Measurements from ENCODE around the gene RUSC1. TPM values are rescaled to one million over a fixed set of nuclear protein-coding genes. Genes with fewer than 3 reads are reported as not detected.
A peak's percentile ranks its signal among the peaks of the same experiment; 100 is the strongest.
"Not testable (repeated sequence)": the region's sequence is repeated elsewhere in the genome, so short reads cannot be mapped to it uniquely, and the experiment has no call there.

The RUSC1 gene
- total RNA-seq, 2 donors from 2014 or later: 22.3 to 30.0 TPM

DNA sequence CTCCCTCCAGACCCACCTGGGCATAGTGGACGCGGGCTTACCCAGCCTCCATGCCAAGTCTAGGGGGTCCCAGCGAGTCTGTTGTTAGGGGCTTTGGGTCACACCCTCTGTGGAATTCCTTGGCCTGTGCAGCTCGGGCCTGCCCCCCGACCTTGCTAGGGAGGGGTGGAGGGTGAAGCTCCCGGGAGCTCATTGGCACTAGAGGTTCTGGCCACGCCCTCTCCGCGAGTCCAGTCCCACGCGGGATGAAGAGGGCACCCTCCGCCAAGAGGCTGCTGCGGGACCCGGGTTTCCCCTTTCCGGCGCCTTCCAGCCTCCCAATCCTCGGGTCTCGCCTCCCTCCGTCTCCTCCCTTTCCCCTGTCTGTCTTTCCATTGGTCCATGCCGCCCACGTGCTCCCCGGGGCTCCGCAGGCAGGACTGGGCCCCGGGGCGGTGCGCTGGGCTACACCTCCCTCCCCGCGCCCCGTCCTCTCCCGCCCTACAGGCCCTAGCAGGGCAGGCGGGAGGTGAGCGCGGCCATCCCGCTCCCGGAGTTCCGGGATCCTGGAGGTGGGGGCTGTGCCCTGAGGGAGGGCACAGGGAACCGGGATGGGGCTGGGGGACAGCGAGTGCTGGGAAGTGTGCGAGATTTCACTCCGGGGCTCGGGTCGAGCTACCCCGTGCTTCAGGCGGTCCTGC lies 3.5 kb downstream of the RUSC1 start:
- Mint-ChIP-seq H3K27me3 (no peaks in the 10 kb centered on the region), H3K4me3 (peak overlapping the region; percentile 75), H3K9me3 (no peaks in the 10 kb centered on the region), H3K4me1 (peaks cover 19% of the 10 kb centered on the region), H3K27ac (peak overlapping the region; percentile 73), H3K36me3 (ENCODE audit: low read depth) (peaks cover 33% of the 10 kb centered on the region)
- ATAC-seq (replicated peaks): peak; percentile 82

DNA sequence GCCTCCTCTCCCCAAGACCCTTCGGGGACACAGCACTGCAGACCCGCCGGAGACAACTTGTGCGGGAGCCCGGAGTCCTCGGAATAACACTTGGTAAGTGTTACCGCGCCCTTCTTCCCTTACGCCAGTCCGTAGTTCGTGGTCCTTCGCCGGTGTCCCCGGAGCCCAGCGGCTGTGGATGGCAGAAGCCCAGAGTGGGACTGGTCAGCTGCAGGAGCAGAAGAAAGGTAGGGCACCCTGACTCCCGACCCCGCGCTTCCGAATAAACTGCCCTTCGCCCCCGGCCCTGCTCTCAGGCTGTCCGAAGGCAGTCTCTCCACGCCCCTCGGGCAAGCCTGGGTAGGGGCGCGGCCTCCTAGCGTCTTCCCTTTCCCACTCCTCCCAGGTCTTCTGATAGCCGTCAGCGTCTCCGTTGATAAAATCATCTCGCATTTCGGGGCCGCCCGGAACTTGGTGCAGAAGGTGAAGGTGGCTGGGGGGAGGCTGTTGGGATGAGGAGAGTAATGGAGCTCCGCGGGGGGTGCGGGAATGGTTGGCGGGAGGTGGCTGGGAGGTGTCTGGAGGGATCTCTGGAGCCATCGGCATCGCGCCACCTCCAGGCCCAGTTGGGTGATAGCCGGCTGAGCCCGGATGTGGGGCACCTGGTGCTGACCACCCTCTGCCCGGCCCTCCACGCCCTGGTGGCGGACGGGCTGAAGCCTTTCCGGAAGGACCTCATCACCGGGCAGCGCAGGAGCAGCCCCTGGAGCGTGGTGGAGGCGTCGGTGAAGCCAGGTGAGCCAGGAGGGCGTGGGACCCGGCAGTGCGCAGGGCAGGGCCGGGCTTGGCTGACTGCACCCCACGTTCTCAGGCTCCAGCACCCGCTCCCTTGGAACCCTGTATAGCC lies 4.3 kb downstream of the RUSC1 start:
- H3K27ac Mint-ChIP-seq: no peak overlapping the region
- no peak for ATAC-seq (replicated peaks)
- peak overlapping the region; percentile 75 for H3K4me3 Mint-ChIP-seq
- H3K4me1 Mint-ChIP-seq: peaks cover 18% of the 10 kb centered on the region
- peaks cover 31% of the 10 kb centered on the region for H3K36me3 Mint-ChIP-seq (ENCODE audit: low read depth)
- H3K9me3 Mint-ChIP-seq: no peaks in the 10 kb centered on the region
- no peaks in the 10 kb centered on the region for H3K27me3 Mint-ChIP-seq

DNA sequence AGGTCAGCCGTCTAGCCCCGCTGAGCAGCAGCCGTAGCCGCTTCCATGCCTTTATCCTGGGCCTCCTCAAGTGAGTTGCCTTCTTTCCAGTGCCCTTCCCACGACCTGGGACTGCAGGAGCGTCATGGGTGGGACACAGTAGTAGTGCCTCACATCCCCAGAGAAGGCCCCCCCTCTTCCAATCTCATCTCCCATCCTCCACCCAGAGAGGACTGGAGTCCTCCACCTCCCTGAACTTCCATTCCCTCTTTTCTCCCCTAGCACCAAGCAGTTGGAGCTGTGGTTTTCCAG lies 4.9 kb downstream of the RUSC1 start:
- H3K4me3 Mint-ChIP-seq: peak overlapping the region; percentile 75

DNA sequence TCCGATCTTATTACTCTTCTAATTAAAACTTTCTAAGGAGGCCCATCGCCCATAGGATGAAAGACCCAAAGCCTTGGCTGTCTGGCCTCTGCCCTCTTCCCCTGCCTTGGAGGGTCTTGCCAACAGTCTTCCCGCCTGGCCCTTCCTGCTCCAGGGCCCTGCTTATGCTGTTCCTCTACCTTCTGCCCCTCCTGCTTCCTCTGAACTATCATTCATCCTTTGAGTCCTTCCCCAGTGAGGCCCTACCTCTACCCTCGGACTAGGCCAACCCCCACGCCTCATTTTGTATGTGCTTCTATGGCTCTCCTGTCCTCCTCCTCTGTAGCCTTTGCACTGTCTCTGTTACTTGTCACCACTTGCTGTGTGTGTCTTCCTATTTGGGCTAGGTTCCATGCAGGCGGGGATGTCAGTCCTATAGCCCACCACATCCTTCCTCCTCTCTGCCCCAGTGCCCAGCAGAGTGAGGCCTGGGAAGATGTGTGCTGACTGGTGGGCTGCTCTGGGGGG lies 5.4 kb downstream of the RUSC1 start:
- Mint-ChIP-seq H3K36me3 (ENCODE audit: low read depth) (peaks cover 34% of the 10 kb centered on the region), H3K9me3 (no peaks in the 10 kb centered on the region), H3K27ac (peak overlapping the region; percentile 8), H3K4me1 (peaks cover 12% of the 10 kb centered on the region), H3K27me3 (no peaks in the 10 kb centered on the region), H3K4me3 (peak overlapping the region; percentile 75)
- ATAC-seq (replicated peaks): no peak

More for the DNA sequence above, 4.9 kb downstream of the RUSC1 start:
- peaks cover 13% of the 10 kb centered on the region for H3K4me1 Mint-ChIP-seq
- no peak overlapping the region for H3K27ac Mint-ChIP-seq
- H3K27me3 Mint-ChIP-seq: no peaks in the 10 kb centered on the region
- H3K9me3 Mint-ChIP-seq: no peaks in the 10 kb centered on the region
- H3K36me3 Mint-ChIP-seq (ENCODE audit: low read depth): peaks cover 31% of the 10 kb centered on the region
- ATAC-seq (replicated peaks): no peak

GRCh38 chr1:155326631-155327037 lies 5.9 kb downstream of the RUSC1 start:
- ATAC-seq (replicated peaks): no peak
- Mint-ChIP-seq H3K4me1 (peaks cover 12% of the 10 kb centered on the region), H3K27me3 (no peaks in the 10 kb centered on the region), H3K27ac (peak overlapping the region; percentile 8), H3K9me3 (no peaks in the 10 kb centered on the region), H3K36me3 (ENCODE audit: low read depth) (peaks cover 40% of the 10 kb centered on the region), H3K4me3 (peak overlapping the region; percentile 75)

DNA sequence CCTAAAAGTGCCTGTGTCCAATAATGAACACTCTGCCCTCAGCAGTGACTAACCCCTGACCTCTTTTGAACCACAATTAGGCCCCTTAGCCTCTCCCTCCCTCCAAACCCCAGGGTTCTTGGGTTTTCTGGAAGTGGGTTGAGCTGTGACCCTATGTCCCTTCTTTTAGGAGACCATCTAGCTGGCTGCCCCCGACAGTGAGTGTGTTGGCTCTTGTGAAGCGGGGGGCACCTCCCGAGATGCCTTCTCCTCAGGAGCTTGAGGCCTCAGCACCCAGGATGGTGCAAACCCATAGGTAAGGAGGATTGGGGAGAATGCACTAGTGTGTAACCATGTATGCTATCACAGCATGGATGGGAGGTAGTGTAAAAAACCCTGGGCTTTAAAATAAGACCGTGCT lies 7.3 kb downstream of the RUSC1 start:
- Mint-ChIP-seq H3K27ac (peak overlapping the region; percentile 59), H3K4me1 (peaks cover 12% of the 10 kb centered on the region), H3K36me3 (ENCODE audit: low read depth) (peaks cover 44% of the 10 kb centered on the region), H3K27me3 (no peaks in the 10 kb centered on the region), H3K9me3 (no peaks in the 10 kb centered on the region), H3K4me3 (no peak overlapping the region)
- no peak for ATAC-seq (replicated peaks)

DNA sequence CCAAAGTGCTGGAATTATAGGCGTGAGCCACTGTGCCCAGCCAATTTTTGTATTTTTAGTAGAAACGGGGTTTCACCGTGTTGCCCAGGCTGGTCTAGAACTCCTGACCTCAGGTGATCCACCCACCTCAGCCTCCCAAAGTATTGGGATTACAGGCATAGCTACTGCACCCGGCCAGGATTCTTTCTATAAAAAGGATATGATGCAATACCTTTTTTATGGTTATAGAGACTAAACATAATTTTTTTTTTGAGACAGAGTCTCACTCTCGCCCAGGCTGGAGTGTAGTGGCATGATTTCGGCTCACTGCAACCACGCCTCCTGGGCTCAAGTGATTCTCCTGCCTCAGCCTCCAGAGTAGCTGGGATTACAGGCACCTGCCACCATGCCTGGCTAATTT lies 8.2 kb downstream of the RUSC1 start:
- not testable (repeated sequence) for H3K27ac Mint-ChIP-seq; ATAC-seq (replicated peaks); H3K27me3 Mint-ChIP-seq; H3K4me3 Mint-ChIP-seq; H3K9me3 Mint-ChIP-seq
- Mint-ChIP-seq H3K4me1 (peaks cover 12% of the 10 kb centered on the region), H3K36me3 (ENCODE audit: low read depth) (peaks cover 53% of the 10 kb centered on the region)

DNA sequence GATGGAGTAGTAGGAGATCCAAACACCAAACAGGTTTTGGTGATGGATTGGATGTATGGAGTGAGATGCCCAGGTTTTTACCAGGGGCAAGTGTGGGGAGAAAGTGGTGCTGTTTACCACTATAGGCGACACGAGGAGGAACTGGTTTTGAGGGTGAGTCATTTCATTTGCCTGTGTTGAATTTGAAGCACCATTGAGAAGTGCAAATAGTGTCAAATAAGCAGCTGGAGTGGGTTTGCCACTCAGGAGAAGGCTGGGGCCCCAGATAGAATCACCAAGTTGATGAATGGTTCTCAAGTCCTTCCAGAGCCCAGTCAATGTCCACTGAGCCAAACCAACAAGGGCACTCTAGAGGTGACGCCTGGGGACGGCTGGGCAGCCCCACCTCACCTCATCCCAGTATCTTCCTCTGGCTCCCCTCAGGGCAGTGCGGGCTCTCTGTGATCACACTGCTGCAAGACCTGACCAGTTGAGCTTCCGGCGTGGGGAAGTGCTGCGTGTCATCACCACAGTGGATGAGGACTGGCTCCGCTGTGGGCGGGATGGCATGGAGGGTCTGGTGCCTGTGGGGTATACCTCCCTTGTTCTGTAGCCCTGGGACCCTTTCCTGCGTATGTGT lies 9.4 kb downstream of the RUSC1 start:
- H3K27ac Mint-ChIP-seq: no peak overlapping the region
- H3K4me3 Mint-ChIP-seq: no peak overlapping the region
- H3K27me3 Mint-ChIP-seq: no peaks in the 10 kb centered on the region
- peaks cover 12% of the 10 kb centered on the region for H3K4me1 Mint-ChIP-seq
- H3K9me3 Mint-ChIP-seq: no peaks in the 10 kb centered on the region
- ATAC-seq (replicated peaks): peak; percentile 32
- peaks cover 61% of the 10 kb centered on the region for H3K36me3 Mint-ChIP-seq (ENCODE audit: low read depth)

DNA sequence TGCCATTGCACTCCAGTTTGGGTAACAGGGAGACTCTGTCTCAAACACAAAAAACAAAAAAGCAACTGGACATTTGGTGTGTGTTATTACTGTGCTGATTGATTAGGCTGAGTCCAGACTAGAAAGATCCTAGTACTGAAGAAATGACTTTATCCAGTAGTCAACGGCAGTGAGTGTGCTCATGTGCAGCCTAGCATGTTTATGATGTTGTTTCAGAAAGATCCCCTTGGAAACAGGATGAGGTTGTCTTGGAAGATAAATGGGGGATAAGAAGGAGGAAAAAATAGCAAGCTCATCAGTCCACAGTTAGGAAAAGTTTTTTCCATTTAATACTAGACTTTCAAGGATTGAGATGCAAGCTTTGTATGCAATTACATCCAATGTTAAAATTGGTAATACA lies 14.3 kb downstream of the RUSC1 start:
- Mint-ChIP-seq H3K9me3 (no peaks in the 10 kb centered on the region), H3K36me3 (ENCODE audit: low read depth) (peaks cover 81% of the 10 kb centered on the region), H3K4me3 (no peak overlapping the region), H3K4me1 (peaks cover 5% of the 10 kb centered on the region), H3K27ac (no peak overlapping the region), H3K27me3 (no peaks in the 10 kb centered on the region)
- ATAC-seq (replicated peaks): no peak

- H3K36me3 Mint-ChIP-seq (ENCODE audit: low read depth): peaks cover 95% of the 10 kb centered on the region
- H3K9me3 Mint-ChIP-seq: no peaks in the 10 kb centered on the region
- no peaks in the 10 kb centered on the region for H3K4me1 Mint-ChIP-seq
- H3K4me3 Mint-ChIP-seq: no peak overlapping the region
- no peak for ATAC-seq (replicated peaks)
- no peak overlapping the region for H3K27ac Mint-ChIP-seq
- H3K27me3 Mint-ChIP-seq: no peaks in the 10 kb centered on the region
Measured at GRCh38 chr1:155339515-155340097, 18.9 kb downstream of the RUSC1 start.

GRCh38 chr1:155342842-155343241 lies 22.1 kb downstream of the RUSC1 start:
- Mint-ChIP-seq H3K4me1 (no peaks in the 10 kb centered on the region), H3K4me3 (no peak overlapping the region), H3K27ac (no peak overlapping the region), H3K36me3 (ENCODE audit: low read depth) (peaks cover 100% of the 10 kb centered on the region), H3K9me3 (no peaks in the 10 kb centered on the region), H3K27me3 (no peaks in the 10 kb centered on the region)
- no peak for ATAC-seq (replicated peaks)

DNA sequence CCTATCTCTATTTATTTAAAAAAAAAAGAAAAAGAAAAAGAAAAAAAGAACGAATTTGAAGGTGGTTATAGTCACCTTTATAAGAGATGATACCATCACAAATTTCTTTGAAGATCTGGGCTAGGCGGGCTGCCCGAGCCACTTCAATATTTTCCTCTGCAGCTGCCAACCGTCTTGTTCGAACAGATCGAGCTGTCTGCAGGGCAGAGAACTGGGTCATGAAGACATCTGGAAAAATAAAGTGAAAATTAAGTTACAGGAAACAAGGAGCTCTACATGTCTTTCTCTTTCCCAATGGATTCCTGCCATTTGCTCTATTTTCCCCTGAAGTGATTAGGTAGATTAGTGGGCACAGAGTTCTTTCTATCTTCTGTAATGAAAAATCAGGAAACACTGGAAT lies 31.9 kb downstream of the RUSC1 start:
- H3K36me3 Mint-ChIP-seq (ENCODE audit: low read depth): peaks cover 98% of the 10 kb centered on the region
- no peak for ATAC-seq (replicated peaks)
- H3K4me3 Mint-ChIP-seq: no peak overlapping the region
- H3K27me3 Mint-ChIP-seq: no peaks in the 10 kb centered on the region
- H3K4me1 Mint-ChIP-seq: no peaks in the 10 kb centered on the region
- H3K9me3 Mint-ChIP-seq: no peaks in the 10 kb centered on the region
- H3K27ac Mint-ChIP-seq: no peak overlapping the region

DNA sequence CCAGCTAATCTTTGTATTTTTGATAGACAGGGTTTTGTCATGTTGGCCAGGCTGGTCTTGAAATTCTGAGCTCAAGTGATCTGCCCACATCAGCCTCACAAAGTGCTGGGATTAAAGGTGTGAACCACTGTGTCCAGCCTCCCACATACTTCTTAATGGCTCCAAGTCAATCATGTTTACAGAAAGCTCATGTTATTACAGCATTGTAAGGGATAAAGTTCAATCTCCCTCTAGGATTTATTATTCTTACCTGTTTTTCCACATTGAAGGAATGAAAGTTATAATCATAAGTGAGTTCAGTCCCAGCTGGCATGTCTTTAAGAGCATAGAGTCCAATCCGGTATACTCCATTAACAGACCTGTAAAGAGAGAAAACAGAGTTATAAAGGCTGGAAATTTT lies 39.4 kb downstream of the RUSC1 start:
- no peak for ATAC-seq (replicated peaks)
- no peak overlapping the region for H3K4me3 Mint-ChIP-seq
- H3K9me3 Mint-ChIP-seq: no peaks in the 10 kb centered on the region
- H3K4me1 Mint-ChIP-seq: no peaks in the 10 kb centered on the region
- no peaks in the 10 kb centered on the region for H3K27me3 Mint-ChIP-seq
- no peak overlapping the region for H3K27ac Mint-ChIP-seq
- peaks cover 72% of the 10 kb centered on the region for H3K36me3 Mint-ChIP-seq (ENCODE audit: low read depth)

DNA sequence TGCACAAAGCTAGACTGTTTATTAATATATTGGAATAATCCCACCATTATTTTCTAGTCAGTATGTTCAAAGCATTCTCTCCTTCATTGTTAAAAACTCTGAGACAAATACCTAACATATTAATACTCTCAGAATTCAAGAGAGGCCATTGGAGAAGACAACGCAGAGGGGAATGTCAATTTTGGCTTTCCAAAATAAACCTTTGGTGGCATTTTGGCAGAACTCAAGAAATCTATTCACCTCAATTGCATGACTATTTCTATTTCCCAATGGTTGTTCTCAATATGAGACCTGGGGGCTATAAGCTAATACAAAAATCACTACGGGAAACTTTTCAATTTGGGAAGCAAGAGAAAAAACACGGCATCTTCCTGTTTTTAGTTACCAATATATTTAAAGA lies 58.5 kb downstream of the RUSC1 start:
- Mint-ChIP-seq H3K36me3 (ENCODE audit: low read depth) (peaks cover 80% of the 10 kb centered on the region), H3K27ac (no peak overlapping the region), H3K4me1 (no peaks in the 10 kb centered on the region), H3K4me3 (no peak overlapping the region), H3K27me3 (no peaks in the 10 kb centered on the region), H3K9me3 (no peaks in the 10 kb centered on the region)
- ATAC-seq (replicated peaks): no peak
